HG03558 (cell line): ENCODE data around the gene GLIS2.

Experiments
- ATAC-seq: cut with Tn5 transposase; IDR thresholded peaks from one replicate; pipeline ENCODE4 v1.9.1; 2021; ENCODE audit warnings: moderate number of reproducible peaks; ENCODE audit not compliant: unreplicated experiment; ENCODE audit errors: extremely low read depth

The GLIS2 gene

DNA sequence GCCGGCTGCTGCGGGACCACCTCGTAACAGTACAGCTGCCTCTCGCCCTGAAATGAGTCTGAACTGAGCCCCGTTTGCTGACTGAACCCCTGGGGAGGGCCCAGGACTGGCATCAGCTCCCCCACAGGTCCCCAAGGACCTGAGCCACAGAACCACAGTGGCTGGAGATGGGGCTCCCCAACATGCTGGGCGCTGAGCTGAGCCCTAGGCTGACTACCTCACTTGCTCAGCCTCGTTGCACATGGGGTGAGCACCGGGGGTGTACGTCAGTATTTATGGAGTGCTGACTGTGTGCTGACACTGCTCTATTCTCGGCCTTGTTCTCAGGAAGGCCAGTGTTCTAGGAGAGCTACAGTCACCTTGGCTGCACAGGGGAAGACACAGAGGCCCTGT is 49.1 kb downstream of the GLIS2 start:
- ATAC-seq, result no peak

DNA sequence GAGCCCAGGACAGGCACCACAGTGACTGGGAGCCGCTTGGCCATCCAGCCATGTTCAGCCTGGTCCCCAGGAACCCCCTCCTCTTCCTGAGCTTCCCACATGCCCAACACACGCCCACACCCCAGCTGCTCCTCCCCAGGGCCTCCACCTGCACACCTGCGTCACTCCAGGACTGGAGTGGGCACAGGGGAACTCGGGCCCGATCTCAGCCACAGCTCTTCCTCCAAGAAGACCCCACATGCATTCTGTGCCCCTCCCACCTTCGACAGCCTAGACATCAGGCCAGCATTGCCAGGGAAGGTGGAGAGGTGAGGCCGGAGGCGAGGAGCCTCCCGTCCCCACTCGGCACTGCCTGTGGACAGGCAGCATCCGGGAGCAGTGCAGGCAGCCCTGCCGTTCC is 49.7 kb downstream of the GLIS2 start:
- ATAC-seq, result no peak

DNA sequence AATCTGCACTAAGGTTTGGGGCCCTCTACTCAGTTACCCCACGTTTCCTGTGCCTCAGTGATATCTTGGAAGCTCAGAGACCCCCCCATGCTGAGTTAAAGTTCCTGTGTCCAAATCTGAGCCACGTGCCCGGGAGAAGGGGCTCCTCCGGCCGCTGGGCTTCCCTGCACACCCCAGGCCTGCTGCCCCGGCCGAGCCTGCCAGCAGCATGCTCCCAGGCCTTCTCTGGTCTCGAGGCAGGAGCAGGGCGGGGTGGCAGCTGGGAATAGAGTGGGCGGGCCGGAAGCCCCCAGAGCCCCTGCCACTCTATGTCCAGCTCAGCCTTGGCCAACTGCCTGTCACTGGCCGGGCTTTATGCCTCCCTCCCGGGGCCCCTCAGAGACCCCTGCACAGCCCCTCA is 50.1 kb downstream of the GLIS2 start:
- ATAC-seq, result no peak

DNA sequence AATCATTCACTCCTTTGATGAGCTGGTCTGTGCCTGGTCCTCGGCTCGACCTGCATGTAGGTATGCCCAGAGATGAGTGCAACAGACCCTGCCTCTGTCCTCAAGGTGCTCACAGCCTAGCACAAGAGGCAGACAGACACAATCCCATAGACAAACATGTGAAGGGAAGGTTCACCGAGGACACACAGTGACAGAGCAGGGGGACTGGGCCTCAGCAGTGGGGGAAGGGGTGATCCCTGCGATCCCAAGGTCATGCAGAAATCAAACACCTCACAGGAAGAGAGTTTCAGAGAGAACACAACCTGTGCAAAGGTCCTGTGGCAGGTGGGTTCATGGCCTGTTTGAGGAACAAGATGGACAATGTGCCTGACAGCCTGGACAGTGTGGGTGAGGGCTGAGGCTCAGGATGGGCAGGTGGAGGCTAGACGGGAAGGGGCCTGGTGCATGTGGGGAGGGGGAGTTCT is 51.6 kb downstream of the GLIS2 start:
- ATAC-seq, result no peak

DNA sequence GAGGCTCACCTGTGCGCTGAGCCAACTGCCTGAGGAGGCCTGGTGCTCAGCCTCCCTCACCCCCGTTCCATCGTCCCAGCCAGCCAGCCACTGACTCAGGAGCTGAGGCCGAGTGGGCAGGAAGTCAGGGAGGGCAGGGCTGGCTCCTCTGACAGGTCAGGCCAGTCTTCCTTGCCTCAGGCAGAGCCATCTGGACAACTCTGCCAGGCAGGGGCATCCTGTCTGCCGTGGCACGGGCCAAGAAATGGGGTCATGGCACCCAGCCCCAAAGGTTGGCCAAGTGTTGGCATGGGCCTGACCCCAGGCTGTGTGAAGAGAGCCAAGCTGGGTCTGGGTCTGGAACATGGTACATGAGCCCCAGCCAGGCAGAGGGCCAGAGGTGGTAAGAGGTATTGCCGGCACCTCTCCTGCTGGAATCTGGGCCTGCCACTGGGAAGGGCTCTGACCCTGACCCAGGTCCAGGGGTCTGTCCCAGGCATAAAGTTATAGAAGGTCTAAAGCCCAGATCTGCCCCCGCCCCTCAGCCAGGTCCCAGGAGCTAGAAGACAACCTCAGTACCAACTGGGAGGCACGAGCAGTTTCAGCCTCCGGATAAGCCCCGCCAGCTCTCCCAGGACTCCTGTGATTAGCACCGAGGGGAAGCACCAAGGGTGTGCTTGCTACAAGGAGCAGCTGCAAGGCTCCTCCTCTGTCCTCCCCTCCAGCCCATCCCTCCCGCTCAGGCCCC is 53.3 kb downstream of the GLIS2 start:
- ATAC-seq, result no peak

DNA sequence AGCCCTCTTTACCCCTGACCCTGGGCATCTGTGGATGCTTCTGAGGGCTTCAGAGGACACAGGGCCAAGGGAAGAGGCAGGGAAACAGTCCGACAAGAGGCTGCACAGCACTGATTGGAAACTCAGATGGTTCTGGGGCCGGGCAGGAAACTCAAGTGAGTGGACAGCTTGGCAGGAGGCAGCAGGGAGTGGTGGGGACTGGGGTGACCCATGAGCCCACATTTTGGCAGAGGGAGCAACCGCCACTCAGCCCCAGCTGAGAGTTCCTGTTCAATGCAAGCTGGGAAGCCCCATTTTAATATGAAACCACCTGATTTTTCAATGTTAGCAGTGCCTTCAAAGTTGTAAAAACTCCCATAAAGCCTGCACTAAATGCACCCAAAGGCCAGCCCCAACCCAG is 54.3 kb downstream of the GLIS2 start:
- no peak for ATAC-seq

DNA sequence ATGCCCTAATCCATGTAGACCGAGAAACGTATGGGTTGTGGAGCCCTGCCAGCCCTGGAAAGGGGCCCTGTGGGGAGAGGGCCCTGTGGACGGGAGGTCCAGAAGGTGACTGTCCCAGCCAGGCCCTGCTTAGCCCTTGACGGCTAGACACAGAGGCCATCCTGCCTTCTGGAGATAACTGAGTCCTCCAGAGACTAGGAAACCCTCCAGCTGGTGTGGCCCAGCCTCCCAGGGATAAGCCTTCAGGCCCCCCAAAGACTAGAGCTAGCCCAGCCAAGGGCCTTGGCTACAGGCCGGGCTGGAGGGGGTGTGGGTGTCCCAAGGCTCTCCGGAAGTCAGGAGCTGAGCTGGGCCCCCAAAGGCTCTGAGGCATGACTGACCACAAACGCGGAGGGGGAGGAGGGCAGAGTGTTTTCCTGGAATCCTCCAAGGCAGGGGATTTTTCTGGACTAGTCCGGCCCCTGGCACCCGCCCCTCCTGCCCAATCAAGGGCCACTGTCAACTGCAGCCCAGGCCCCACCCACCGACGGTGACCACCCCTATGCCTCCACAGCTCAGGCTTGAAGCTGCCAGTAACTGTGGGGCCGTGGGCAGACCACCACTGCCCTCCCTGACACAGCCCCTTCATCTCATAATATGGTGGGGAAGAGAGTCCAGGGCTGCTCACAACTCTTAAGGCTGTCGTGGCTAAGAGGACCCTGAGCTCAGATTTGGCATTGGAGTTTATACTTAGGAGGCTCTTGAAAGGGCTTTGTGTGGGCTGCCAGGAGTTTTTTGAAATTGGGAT is 54.9 kb downstream of the GLIS2 start:
- no peak for ATAC-seq

DNA sequence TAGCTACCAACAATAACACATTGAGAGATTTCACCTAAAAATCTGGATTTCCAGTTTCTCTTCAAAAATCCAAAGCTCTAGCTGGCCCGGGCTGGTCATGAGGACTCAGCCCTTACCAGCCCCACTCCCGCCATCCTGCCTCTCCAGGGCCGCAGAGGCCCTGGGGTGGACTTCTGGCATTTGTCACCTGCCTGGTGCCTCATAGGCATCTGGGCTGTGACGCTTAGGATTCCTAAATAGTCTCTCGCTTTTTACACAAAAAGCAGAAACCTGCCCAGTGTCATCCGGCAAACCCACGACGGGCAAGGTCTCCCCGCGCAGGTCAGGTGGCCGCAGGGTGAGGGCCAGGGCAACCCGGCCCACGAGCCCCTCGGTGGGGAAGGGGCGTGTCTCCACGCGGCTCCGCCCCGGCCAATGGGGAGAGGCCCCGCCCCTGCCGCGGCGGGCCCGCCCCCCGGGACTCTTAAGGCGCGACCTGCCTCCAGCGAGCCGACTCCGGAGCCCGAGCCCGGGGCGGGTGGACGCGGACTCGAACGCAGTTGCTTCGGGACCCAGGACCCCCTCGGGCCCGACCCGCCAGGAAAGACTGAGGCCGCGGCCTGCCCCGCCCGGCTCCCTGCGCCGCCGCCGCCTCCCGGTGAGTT is 55.6 kb downstream of the GLIS2 start, which contains the start of gene VASN:
Gene VASN (plus strand): TSS at position 492 of the 644 bp plus-strand sequence. CDS start 9,030 bp downstream, outside the sequence.
- ATAC-seq, result no peak

DNA sequence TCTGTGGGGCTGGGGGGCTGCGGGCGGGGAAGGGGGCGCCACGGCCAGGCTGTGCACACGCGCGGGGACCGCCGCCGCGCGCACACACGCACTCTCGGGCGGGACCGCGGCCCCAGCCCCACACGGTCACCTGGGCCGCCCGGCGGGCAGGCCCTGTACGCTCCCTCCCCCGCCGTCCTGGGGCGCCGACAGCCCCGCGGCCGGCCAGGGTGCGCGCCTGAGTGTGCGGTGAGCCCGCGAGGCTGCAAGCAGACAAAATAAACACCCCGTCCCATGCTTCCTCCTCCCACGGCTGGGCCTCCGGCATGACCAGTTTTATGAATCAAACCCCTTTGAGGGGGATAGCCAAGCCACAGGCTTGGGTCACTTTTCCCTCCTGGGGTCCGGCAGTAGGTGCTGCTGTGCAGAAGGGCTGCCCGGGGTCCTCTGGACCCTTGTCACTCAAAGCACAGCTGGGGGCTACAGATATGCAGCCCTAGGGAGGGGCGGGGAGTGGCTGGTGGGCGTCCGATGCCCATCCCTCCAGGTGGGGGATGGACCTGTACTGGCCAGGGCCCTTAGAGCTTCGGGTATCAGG is 56.2 kb downstream of the GLIS2 start:
- ATAC-seq, result no peak

DNA sequence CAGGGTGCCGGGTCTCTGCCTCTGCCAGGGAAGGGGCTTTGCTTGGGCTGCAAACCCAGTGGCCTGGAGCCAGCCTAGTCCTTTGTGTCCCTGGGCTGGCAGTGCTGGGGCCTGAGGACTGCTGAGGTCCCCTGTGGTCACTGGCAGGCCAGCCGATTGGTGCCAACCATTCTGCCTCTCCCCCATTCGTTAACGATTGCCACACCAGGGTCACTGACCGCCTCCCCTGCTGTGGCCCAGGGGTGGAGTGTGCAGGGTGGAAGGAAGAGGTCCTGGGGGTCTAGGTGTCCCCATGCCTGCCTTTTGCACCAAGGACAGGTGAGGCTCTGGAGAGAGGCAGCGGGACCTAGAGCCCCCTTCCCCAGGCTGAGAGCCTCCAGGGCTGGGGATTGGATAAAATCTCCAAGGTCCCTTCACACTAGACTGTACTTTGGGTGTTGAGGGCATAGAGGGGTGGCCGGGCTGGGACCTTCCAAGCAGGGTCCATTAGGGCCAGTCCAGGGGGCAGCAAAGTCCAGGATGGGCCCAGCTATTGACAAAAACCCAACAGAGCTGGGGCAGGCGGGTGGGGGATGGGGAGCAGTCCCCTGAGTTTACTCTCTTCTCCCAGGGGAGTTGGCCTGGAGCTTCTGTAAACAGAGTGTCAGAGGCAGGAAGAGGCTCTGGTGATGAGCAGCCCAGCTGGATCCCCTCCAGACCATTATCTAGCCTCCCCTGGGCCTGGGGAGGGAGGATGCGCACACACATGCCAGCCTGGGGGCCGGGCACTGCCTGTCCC is 56.9 kb downstream of the GLIS2 start:
- ATAC-seq, result no peak

DNA sequence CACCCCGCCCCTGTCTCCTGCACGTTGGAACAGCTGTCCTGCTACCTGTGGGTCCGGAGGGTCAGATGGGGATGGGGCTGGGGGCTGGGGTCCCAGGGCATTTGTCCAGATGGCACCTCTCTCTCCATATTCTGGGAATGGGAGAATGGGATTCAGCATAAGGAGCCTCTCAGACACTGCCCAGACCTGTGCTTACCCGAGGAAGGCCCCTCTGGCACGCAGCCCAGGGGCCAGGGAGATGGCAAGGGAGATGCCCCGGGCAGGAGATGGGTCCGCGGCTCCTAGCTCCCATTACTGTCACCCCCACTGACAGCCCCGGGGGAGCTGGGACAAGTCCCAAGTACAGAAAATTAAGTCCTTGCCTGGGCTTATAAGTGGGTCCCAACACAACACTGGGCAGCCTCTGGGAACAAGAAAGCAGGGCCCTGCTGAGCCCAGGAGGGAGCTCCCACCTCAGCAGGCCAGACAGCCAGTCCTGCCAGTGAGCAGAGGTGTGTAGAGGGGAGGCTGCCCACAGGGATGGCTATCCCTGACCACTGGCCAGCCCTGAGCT is 57.6 kb downstream of the GLIS2 start:
- ATAC-seq, result no peak

DNA sequence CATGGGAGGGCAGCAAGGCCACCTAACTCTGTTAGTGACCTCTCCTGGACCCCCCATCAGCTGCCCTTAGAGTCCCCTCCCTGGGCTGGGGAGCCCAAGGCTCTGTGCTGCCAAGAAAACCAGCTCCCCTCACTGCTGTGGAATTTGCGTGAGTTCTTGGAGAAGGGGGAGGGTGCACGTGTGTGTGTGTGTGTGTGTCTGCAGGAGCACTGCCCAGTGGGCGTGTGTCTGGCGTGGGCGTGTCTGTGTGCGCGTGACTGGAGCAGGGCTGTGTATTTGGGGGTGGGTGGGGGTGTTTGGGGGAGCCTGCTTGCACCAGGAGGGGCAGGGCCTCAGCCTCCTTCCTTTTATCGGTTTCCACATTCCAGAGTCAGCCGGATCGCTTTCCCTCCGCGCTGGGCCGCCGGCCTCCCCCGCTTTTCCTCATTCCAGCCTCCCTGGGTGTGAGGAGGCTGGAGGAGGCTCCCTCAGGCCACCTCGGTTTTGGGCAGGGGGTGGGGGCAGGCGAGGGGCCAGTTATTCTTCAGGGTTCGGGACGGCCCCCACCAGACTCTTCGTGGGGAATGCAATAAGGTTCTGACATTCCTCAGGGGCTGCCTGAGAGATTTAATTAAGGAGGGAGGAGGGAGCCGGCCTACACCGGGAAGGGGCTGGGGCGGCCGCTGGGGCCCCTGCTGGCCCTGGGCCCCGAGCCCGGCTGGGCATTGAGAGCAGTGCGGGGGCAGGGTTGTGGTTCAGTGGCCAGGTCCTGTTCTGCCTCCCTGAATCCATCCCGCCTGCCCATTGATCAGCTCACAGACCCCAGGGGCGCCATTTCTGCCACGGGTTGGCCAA is 58.3 kb downstream of the GLIS2 start:
- no peak for ATAC-seq

DNA sequence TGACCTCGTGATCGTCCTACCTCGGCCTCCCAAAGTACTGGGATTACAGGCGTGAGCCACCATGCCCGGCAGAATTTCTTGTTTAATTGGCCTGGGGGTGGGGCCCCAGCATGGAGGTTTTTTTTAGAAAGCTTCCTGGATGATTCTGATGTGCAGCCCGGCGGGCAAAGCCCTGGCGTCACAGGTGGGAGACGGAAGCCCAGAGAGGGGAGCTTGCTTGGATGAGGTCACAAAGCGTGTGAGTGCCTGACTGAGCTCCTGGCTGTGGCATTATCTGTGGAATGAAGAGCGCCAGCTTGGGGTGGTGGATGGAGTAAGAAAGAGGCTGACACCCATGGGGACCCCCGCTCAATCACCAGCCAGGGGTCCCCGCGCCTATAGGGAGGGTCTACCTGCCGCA is 59.9 kb downstream of the GLIS2 start:
- ATAC-seq, result no peak

DNA sequence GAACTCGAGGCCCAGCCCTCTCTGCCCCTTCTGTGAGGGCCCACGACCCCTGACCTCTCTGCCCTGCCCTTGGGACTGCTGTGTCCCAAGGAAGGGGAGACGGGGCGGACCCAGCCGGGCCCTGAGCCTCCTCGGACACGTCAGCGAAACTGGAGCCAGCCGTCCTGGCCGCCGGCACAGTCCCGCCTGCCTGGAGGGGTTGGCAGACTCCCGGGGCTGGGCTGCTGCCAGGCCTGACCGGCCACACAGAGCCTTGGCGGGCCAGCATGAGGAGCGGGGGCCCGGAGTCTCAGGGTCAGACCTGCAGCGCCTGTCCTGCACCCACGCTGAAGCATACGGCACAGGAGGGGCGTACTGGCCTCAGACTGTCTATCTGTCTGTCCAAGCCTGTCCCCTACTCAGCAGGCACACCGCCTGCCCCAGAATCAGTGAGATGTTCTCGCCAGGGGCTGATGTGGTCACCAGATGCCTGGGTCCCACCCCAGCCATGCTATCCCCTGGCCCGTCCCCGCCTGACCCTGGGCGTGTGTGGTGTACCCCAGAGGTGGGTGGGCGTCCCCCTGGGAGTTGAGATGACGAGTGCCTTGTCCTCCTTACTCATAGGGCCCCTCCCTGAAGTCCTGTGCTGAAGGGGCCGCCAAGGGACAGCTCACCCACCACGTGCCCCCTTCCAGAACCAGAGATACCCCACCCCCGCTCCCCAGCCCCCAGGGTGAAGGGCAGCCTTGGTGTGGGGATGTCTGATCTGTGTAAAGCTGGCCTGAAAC is 60.4 kb downstream of the GLIS2 start:
- ATAC-seq, result no peak

DNA sequence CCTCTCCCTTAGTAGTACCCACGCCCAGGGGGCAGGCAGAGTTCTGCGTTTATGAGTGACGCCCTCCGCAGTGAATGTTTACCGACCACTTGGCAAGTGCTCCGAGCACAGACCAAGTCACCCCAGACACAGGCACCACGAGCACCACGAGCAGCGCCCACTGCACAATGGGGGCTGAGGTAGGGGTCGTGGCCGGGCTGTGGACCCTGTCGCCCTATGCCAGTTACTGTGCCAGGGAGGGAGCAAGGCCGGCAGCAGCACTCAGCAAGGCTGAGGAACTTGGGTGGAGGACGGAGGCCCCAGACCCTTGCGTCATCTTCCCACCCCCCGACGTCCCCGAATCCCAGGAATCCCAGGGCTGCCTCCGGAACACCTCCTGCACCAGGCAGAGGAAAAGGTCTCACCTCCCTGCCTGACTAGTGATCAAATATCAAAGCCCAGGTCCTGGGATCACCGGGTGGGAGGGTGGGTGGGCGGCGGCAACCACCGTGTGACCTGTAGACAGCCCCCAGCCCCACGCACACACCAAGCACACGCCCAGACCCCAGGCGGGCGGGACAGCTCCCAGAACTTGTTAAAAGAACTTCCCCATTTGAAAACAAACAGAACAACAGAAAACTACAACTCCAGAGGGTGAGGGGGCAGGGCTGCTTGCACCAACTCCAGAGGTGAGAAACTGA is 61.2 kb downstream of the GLIS2 start:
- no peak for ATAC-seq

DNA sequence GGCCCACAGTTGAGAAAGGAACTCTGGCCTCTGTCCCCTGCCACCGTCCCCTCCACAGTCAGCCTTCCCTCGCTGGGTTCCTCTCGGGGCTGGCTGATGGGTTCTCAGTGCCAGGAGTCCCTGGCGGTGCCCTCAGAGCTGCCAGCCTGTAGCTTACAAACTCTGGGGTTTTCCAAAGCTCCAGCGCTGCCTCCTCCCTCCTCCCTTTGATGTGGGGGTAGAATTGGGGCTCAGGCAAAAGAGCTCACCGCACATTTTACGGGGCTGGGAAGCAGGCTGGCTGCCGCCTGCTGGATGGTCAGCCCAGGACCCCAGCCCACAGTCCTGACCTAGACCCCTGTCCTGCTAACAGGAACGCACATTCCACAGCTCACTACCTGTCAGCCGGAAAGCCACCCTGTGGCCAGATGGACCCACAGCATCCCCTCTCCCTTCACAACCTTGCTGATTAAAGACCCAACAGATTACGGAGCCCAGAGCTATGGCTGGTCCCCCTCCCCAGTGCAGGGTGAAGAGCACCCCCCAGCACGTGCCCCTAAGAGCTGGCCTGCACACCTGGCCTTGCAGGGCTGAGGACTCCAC is 61.8 kb downstream of the GLIS2 start:
- ATAC-seq, result no peak

DNA sequence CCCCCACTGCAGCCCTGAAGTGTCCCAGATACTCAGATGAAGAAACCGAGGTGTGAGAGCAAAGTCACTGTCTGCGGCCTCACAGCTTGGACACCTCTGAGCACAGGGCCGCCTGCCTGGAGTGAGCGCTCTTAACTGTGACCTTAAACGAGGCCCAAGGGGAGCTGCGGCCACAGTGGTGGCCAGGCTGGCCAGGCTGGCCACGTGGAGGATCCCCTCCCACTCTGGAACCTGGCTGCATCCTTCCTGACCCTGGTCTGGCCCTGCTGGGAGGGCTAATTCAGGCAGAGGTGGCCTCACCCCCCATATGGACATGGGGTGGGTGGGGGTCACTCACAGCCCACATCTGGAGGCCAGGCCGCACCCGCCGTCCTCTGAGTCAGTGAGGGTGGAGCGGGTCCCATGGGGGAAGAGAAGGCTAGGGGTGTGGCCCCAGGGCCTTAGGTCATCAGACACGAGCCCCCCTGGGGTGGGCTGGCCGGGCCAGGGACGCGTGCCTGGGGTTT is 62.3 kb downstream of the GLIS2 start:
- ATAC-seq, result no peak
